Endothelial cell of umbilical vein (primary cell): Measurements from ENCODE around the gene PLN.

Experiments
- EZH2 ChIP-seq: IDR thresholded peaks from 2 replicates; pipeline ENCODE4 v1.6.1; 2012; ENCODE audit warnings: borderline replicate concordance, low read depth, mild to moderate bottlenecking, moderate library complexity, low read length, inconsistent platforms; ENCODE audit not compliant: severe bottlenecking
- FOS ChIP-seq: IDR thresholded peaks from 2 replicates; pipeline ENCODE4 v1.6.1; 2011; ENCODE audit warnings: mild to moderate bottlenecking, low read length, moderate library complexity, borderline replicate concordance; ENCODE audit not compliant: insufficient read depth
- GATA2 ChIP-seq: IDR thresholded peaks from 2 replicates; pipeline ENCODE4 v1.7.0; 2011; ENCODE audit warnings: low read depth, mild to moderate bottlenecking, moderate library complexity, mixed read lengths, low read length; ENCODE audit not compliant: insufficient read length, insufficient read depth
- JUN ChIP-seq: IDR thresholded peaks from 2 replicates; pipeline ENCODE4 v1.6.1; 2011; ENCODE audit warnings: borderline replicate concordance, low read depth; ENCODE audit not compliant: insufficient read length, insufficient read depth
- MYC ChIP-seq: IDR thresholded peaks from one replicate; pipeline ENCODE4 v1.6.1; 2011; ENCODE audit warnings: mild to moderate bottlenecking, low read depth, low read length
- POLR2A ChIP-seq: IDR thresholded peaks from 2 replicates; pipeline ENCODE4 v1.6.1; 2012; ENCODE audit warnings: low read depth, mild to moderate bottlenecking, control low read depth, low read length
- POLR2AphosphoS5 ChIP-seq: IDR thresholded peaks from 2 replicates; pipeline ENCODE4 v1.6.1; 2012; ENCODE audit warnings: low read depth, mild to moderate bottlenecking, control low read depth, low read length, moderate library complexity; ENCODE audit not compliant: insufficient read depth
- TF ChIP-seq, protein P1 (sequence below), 2 donors: IDR thresholded peaks; 1 replicate in 1 of 2; 2 replicates in 1 of 2; pipeline ENCODE4 v1.5.1; 2011; ENCODE audit warnings: low read length in 2 of 2, mild to moderate bottlenecking in 2 of 2, moderate library complexity in 2 of 2, control low read depth in 1 of 2, inconsistent platforms in 1 of 2, low read depth in 1 of 2; ENCODE audit not compliant: insufficient read depth in 1 of 2; ENCODE audit errors: extremely low read depth in 1 of 2
- TF ChIP-seq, protein P2 (sequence below): IDR thresholded peaks from 2 replicates; pipeline ENCODE4 v1.6.1; 2011; ENCODE audit not compliant: insufficient read depth, insufficient read length

GRCh38 chr6:118553132-118553531, 5.0 kb downstream of the PLN start:
- TF ChIP-seq, protein P1, sequence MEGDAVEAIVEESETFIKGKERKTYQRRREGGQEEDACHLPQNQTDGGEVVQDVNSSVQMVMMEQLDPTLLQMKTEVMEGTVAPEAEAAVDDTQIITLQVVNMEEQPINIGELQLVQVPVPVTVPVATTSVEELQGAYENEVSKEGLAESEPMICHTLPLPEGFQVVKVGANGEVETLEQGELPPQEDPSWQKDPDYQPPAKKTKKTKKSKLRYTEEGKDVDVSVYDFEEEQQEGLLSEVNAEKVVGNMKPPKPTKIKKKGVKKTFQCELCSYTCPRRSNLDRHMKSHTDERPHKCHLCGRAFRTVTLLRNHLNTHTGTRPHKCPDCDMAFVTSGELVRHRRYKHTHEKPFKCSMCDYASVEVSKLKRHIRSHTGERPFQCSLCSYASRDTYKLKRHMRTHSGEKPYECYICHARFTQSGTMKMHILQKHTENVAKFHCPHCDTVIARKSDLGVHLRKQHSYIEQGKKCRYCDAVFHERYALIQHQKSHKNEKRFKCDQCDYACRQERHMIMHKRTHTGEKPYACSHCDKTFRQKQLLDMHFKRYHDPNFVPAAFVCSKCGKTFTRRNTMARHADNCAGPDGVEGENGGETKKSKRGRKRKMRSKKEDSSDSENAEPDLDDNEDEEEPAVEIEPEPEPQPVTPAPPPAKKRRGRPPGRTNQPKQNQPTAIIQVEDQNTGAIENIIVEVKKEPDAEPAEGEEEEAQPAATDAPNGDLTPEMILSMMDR (IDR thresholded peaks at IDR 0.05; ENCODE audit: extremely low read depth in 1 of 2, insufficient read depth in 1 of 2, low read depth in 1 of 2, low read length in 2 of 2), result no peak
- TF ChIP-seq, protein P2, sequence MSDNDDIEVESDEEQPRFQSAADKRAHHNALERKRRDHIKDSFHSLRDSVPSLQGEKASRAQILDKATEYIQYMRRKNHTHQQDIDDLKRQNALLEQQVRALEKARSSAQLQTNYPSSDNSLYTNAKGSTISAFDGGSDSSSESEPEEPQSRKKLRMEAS, result no peak
- TF ChIP-seq POLR2A, result no peak
- no peak for TF ChIP-seq POLR2AphosphoS5
- no peak for TF ChIP-seq FOS
- TF ChIP-seq MYC, result no peak
- no peak for TF ChIP-seq EZH2
- no peak for TF ChIP-seq JUN
- no peak for TF ChIP-seq GATA2
